ENCODE data around the gene RPL27A.

Gene RPL27A

GRCh38 chr11:8701891-8702597, 19.5 kb downstream of the RPL27A start:
- no peak for DNase-seq

GRCh38 chr11:8702598-8702915, 20.0 kb downstream of the RPL27A start:
- DNase-seq, result no peak

GRCh38 chr11:8704136-8704535, 21.5 kb downstream of the RPL27A start:
- DNase-seq, result no peak

- DNase-seq, result no peak
These were observed 22.6 kb downstream of the RPL27A start for GRCh38 chr11:8705146-8705545.

- DNase-seq, result no peak
These were observed 24.3 kb downstream of the RPL27A start for GRCh38 chr11:8706673-8707432.

- DNase-seq, result no peak
These were observed 25.1 kb downstream of the RPL27A start for GRCh38 chr11:8707541-8708191.

- no peak for DNase-seq
These were observed 26.5 kb downstream of the RPL27A start for GRCh38 chr11:8709002-8709672.

GRCh38 chr11:8709777-8710176, 27.2 kb downstream of the RPL27A start:
- no peak for DNase-seq

- DNase-seq, result no peak
These were observed 29.4 kb downstream of the RPL27A start for GRCh38 chr11:8711895-8712442.

GRCh38 chr11:8712506-8712905, 29.9 kb downstream of the RPL27A start:
- no peak for DNase-seq

- DNase-seq, result no peak
These were observed 31.3 kb downstream of the RPL27A start for GRCh38 chr11:8713760-8714454.

- no peak for DNase-seq
These were observed 32.1 kb downstream of the RPL27A start for GRCh38 chr11:8714622-8715225.

- no peak for DNase-seq
These were observed 32.9 kb downstream of the RPL27A start for GRCh38 chr11:8715501-8715900.

GRCh38 chr11:8717544-8717875, 34.9 kb downstream of the RPL27A start:
- no peak for DNase-seq

- no peak for DNase-seq
These were observed 35.5 kb downstream of the RPL27A start for GRCh38 chr11:8717876-8718753.

GRCh38 chr11:8719211-8719649, 36.6 kb downstream of the RPL27A start:
- DNase-seq, result no peak

- DNase-seq, result no peak
These were observed 37.1 kb downstream of the RPL27A start for GRCh38 chr11:8719721-8720120.

- no peak for DNase-seq
These were observed 37.8 kb downstream of the RPL27A start for GRCh38 chr11:8720352-8720751.

GRCh38 chr11:8720868-8721608, 38.4 kb downstream of the RPL27A start:
- DNase-seq, result no peak

Data from CD4-positive, alpha-beta T cell treated with Interleukin-21 for 1 hour (primary cell).